Suprapubic skin (tissue), 3 donors: ENCODE data around the gene CCNL2.

Experiments
- CTCF ChIP-seq, 2 donors: fragments of 200-600 bp in 1 of 2; fragments of 450-650 bp in 1 of 2; sonication (generic) in 1 of 2; IDR thresholded peaks; one replicate each; pipeline ENCODE4 v1.5.1; 2016 to 2019; ENCODE audit warnings: antibody characterized with exemption in 2 of 2, mild to moderate bottlenecking in 1 of 2, moderate library complexity in 1 of 2
- POLR2AphosphoS5 ChIP-seq, 3 donors: sonication (generic); formaldehyde crosslinking; IDR thresholded peaks; one replicate each; pipeline ENCODE4 v1.6.1; 2017; ENCODE audit warnings: antibody characterized with exemption in 3 of 3

GRCh38 chr1:1355416-1355815, 43.7 kb downstream of the CCNL2 start:
- TF ChIP-seq POLR2AphosphoS5 (IDR thresholded peaks at IDR 0.05) (no peak), CTCF (IDR thresholded peaks at IDR 0.05) (no peak)
